Trophoblast cell (in vitro differentiated cells and primary cell): ENCODE data around the gene AKIRIN1.

ENCODE experiments used
- DNase-seq, 2 donors: peaks; one replicate each; pipeline ENCODE4 v3.0.0-alpha.2; 2016
- H2AFZ ChIP-seq: 2 replicates; pipeline ENCODE4 v1.6.1; 2013; ENCODE audit warnings: low read length, moderate library complexity, mild to moderate bottlenecking; ENCODE audit not compliant: insufficient read depth, poor library complexity
- H2AK5ac ChIP-seq: 2 replicates; pipeline ENCODE4 v1.6.1; 2013; ENCODE audit warnings: mild to moderate bottlenecking, low read length
- H2BK120ac ChIP-seq: 2 replicates; pipeline ENCODE4 v1.6.1; 2013; ENCODE audit warnings: low read length, mild to moderate bottlenecking, moderate library complexity; ENCODE audit not compliant: insufficient read depth, poor library complexity
- H2BK12ac ChIP-seq: 2 replicates; pipeline ENCODE4 v1.6.1; 2013; ENCODE audit warnings: mild to moderate bottlenecking, low read length, moderate library complexity
- H2BK5ac ChIP-seq: 2 replicates; pipeline ENCODE4 v1.6.1; 2013; ENCODE audit warnings: low read length, low read depth, moderate library complexity, mild to moderate bottlenecking; ENCODE audit not compliant: poor library complexity
- H3K14ac ChIP-seq: 2 replicates; pipeline ENCODE4 v1.6.1; 2013; ENCODE audit warnings: mild to moderate bottlenecking, low read length
- H3K18ac ChIP-seq: 2 replicates; pipeline ENCODE4 v1.6.1; 2013; ENCODE audit warnings: mild to moderate bottlenecking, low read length
- H3K23ac ChIP-seq: 2 replicates; pipeline ENCODE4 v1.6.1; 2013; ENCODE audit warnings: low read length
- H3K27ac ChIP-seq: 2 replicates; pipeline ENCODE4 v1.5.1; 2013; ENCODE audit warnings: low read depth, mild to moderate bottlenecking, inconsistent platforms, low read length, moderate library complexity
- H3K27me3 ChIP-seq: 2 replicates; pipeline ENCODE4 v1.6.1; 2013; ENCODE audit warnings: inconsistent platforms, mild to moderate bottlenecking, low read length, moderate library complexity; ENCODE audit not compliant: insufficient read depth
- H3K36me3 ChIP-seq, 2 experiments: 1 replicate in 1 of 2; 2 replicates in 1 of 2; pipeline ENCODE4 v1.6.1; 2013; ENCODE audit warnings: low read length in 2 of 2, mild to moderate bottlenecking in 2 of 2, moderate library complexity in 1 of 2; ENCODE audit not compliant: insufficient read depth in 2 of 2, control insufficient read depth in 1 of 2
- H3K4ac ChIP-seq: 2 replicates; pipeline ENCODE4 v1.6.1; 2013; ENCODE audit warnings: low read depth, mild to moderate bottlenecking, low read length, moderate library complexity
- H3K4me1 ChIP-seq, 2 experiments: 1 replicate in 1 of 2; 2 replicates in 1 of 2; pipeline ENCODE4 v1.6.1; 2013; ENCODE audit warnings: low read length in 2 of 2, mild to moderate bottlenecking in 2 of 2, moderate library complexity in 1 of 2; ENCODE audit not compliant: insufficient read depth in 2 of 2, control insufficient read depth in 1 of 2
- H3K4me2 ChIP-seq: 2 replicates; pipeline ENCODE4 v1.6.1; 2013; ENCODE audit warnings: inconsistent platforms, mild to moderate bottlenecking, low read length, moderate library complexity
- H3K4me3 ChIP-seq: 2 replicates; pipeline ENCODE4 v1.5.1; 2013; ENCODE audit warnings: mild to moderate bottlenecking, low read depth, low read length, inconsistent platforms
- H3K79me1 ChIP-seq: one replicate; pipeline ENCODE4 v1.6.1; 2013; ENCODE audit warnings: low read length
- H3K79me2 ChIP-seq: 2 replicates; pipeline ENCODE4 v1.6.1; 2013; ENCODE audit warnings: low read length, mild to moderate bottlenecking; ENCODE audit not compliant: control insufficient read depth, insufficient read depth, poor library complexity
- H3K9ac ChIP-seq: 2 replicates; pipeline ENCODE4 v1.6.1; 2013; ENCODE audit warnings: mild to moderate bottlenecking, low read length
- H3K9me3 ChIP-seq: 2 replicates; pipeline ENCODE4 v1.6.1; 2013; ENCODE audit warnings: low read depth, mild to moderate bottlenecking, control low read depth, inconsistent platforms, low read length; ENCODE audit not compliant: insufficient read depth
- H4K12ac ChIP-seq: 2 replicates; pipeline ENCODE4 v1.6.1; 2013; ENCODE audit warnings: low read depth, mild to moderate bottlenecking, low read length, moderate library complexity
- H4K8ac ChIP-seq: 2 replicates; pipeline ENCODE4 v1.6.1; 2013; ENCODE audit warnings: low read depth, mild to moderate bottlenecking, low read length, moderate library complexity
- H4K91ac ChIP-seq: one replicate; pipeline ENCODE4 v1.6.1; 2013; ENCODE audit warnings: low read depth, mild to moderate bottlenecking, low read length, moderate library complexity
- WGBS: extraction: QIAGEN DNeasy Blood & Tissue Kit; methylation state at CpG from one replicate; pipeline ENCODE4 v1.1.7; 2013; ENCODE audit warnings: missing lambda C conversion rate; ENCODE audit not compliant: insufficient read length, insufficient coverage; ENCODE audit errors: extremely low coverage; 5-methylcytosine and 5-hydroxymethylcytosine counted together

Gene AKIRIN1

DNA sequence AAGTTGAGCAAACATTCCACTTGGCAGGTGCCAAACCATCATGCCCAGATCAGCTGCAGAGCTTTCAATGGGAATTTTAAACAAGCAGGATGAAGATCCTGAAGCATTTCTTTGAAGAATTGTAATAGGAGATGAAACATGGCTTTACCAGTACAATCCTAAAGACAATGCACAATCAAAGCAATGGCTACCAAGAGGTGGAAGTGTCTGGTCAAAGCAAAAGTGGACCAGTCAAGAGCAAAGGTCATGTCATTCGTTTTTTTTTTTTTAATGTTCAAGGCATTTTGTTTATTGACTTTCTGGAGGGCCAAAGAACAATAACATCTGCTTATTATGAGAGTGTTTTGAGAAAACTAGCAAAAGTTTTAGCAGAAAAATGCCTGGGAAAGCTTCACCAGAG is 32.1 kb downstream of the AKIRIN1 start:
- DNase-seq, result no peak
- WGBS, result no CpG with 5 or more reads among the region's 1 CpG

DNA sequence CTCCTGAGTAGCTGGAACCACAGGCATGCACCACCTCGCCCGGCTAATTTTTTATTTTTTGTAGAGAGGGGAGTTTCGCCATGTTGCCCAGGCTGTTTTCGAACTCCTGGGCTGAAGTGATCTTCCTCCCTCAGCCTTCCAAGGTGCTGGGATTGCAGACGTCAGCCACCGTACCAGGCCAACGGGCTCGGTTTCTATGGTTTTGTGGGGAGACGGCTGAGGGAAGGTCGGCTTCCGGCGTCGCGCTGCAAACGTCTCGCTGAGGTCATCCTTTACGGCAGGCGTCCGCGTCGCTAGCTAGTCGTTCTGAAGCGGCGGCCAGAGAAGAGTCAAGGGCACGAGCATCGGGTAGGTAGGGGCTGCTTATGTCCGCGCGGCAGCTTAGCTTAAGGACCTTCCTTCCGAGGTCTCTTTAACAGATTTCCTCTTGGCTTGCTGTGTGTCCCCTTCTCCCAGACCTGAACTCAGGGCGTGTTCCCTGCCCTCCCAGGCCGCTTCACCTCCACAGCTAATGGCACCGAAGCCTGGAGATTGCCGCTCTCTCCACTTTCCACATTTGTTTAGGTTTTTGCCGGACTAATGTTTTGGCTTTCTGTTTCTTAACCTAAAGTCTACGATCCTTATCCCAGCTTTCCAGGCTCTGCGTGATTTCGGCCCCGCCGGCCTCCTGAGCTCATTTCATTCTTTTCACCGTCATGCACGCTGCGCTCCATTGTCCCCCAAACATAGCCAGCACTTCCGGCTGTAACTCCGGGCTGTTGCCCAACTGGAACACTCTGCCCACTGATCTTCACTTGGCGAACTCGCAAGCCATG is 35.2 kb downstream of the AKIRIN1 start, which contains the start of gene NDUFS5:
Gene NDUFS5 (plus strand): TSS at position 300 of the 815 bp plus-strand sequence. CDS start 2,375 bp downstream, outside the sequence.
- Histone ChIP-seq H4K12ac (peak within 1 kb of the TSS; percentile 59), H3K18ac (peak within 1 kb of the TSS; percentile 73), H3K27me3 (no peaks in the 10 kb centered on the region), H3K27ac (peak within 1 kb of the TSS; percentile 65), H3K4me2 (peak within 1 kb of the TSS; percentile 79), H3K14ac (peak within 1 kb of the TSS; percentile 81), H4K91ac (peak within 1 kb of the TSS; percentile 80), H4K8ac (peak within 1 kb of the TSS; percentile 96), H2AK5ac (peak within 1 kb of the TSS; percentile 44), H3K9me3 (no peaks in the 10 kb centered on the region), H2BK120ac (peak within 1 kb of the TSS; percentile 30), H3K23ac (peak within 1 kb of the TSS; percentile 3), H3K4me1 (peaks cover 0 to 4% of the 10 kb centered on the region in 2 experiments), H3K4ac (peak within 1 kb of the TSS; percentile 71), H2BK5ac (peak within 1 kb of the TSS; percentile 9), H3K9ac (peak within 1 kb of the TSS; percentile 92), H3K4me3 (peak within 1 kb of the TSS; percentile 90), H3K36me3 (peaks cover 19 to 21% of the 10 kb centered on the region in 2 experiments), H2AFZ (peak within 1 kb of the TSS; percentile 89), H3K79me1 (peaks cover 11% of the 10 kb centered on the region), H3K79me2 (peaks cover 9% of the 10 kb centered on the region), H2BK12ac (no peak within 1 kb of the TSS)
- DNase-seq, result peak; percentile 87 to 89
- no CpG with 5 or more reads among the region's 47 CpGs for WGBS

More for the DNA sequence above, 32.1 kb downstream of the AKIRIN1 start:
- Histone ChIP-seq H3K14ac (no peak overlapping the region), H3K18ac (no peak overlapping the region), H2BK12ac (no peak overlapping the region), H3K4me2 (no peak overlapping the region), H3K36me3 (peaks cover 0 to under 1% of the 10 kb centered on the region in 2 experiments), H3K79me1 (peaks cover 11% of the 10 kb centered on the region), H4K8ac (no peak overlapping the region), H2AFZ (no peak overlapping the region), H3K27ac (no peak overlapping the region), H4K91ac (no peak overlapping the region), H3K4me3 (no peak overlapping the region), H3K4ac (no peak overlapping the region), H4K12ac (no peak overlapping the region), H3K4me1 (peaks cover 0 to 4% of the 10 kb centered on the region in 2 experiments), H2BK5ac (no peak overlapping the region), H2AK5ac (no peak overlapping the region), H3K79me2 (peaks cover 9% of the 10 kb centered on the region), H3K9me3 (no peaks in the 10 kb centered on the region), H3K9ac (no peak overlapping the region), H2BK120ac (no peak overlapping the region), H3K27me3 (no peaks in the 10 kb centered on the region), H3K23ac (no peak overlapping the region)

DNA sequence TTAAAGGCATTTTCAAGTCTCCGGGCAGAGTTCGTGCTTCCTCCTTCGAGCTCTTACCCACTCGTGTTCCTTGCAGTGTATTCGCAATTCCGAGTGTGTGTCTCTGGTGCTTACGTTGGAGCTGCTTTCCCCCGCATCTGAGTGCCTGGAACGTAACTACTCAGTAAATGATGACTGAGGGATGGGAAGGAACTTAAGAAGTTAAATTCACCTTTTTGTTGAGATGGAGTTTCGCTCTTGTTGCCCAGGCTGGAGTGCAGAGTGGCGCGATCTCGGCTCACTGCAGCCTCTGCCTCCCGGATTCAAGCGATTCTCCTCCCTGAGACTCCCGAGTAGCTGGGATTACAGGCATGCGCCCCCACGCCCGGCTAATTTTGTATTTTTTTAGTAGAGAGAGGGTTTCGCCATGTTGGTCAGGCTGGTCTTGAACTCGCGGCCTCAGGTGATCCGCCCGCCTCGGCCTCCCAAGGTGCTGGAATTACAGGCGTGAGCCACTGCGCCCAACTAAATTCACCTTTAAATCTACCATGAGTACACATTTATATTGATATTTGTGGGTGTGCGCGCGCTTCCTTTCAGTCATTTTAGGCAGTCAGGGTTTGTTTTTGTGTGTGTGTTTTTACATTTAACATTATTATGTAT is 35.9 kb downstream of the AKIRIN1 start:
- Histone ChIP-seq H3K14ac (peak overlapping the region; percentile 81), H2AK5ac (no peak overlapping the region), H3K27me3 (no peaks in the 10 kb centered on the region), H3K27ac (no peak overlapping the region), H3K18ac (peak overlapping the region; percentile 73), H3K4me2 (peak overlapping the region; percentile 79), H2AFZ (peak overlapping the region; percentile 89), H3K9me3 (no peaks in the 10 kb centered on the region), H2BK5ac (no peak overlapping the region), H2BK12ac (no peak overlapping the region), H2BK120ac (peak overlapping the region; percentile 16), H3K4me3 (peak overlapping the region; percentile 90), H3K4ac (peak overlapping the region; percentile 71), H4K12ac (peak overlapping the region; percentile 59), H3K9ac (peak overlapping the region; percentile 92), H3K36me3 (peaks cover 21 to 25% of the 10 kb centered on the region in 2 experiments), H3K4me1 (peaks cover 0 to 4% of the 10 kb centered on the region in 2 experiments), H4K8ac (peak overlapping the region; percentile 96), H3K79me2 (peaks cover 9% of the 10 kb centered on the region), H3K23ac (peak overlapping the region; percentile 3), H4K91ac (peak overlapping the region; percentile 79), H3K79me1 (peaks cover 11% of the 10 kb centered on the region)
- no peak for DNase-seq
- WGBS, result no CpG with 5 or more reads among the region's 30 CpGs

DNA sequence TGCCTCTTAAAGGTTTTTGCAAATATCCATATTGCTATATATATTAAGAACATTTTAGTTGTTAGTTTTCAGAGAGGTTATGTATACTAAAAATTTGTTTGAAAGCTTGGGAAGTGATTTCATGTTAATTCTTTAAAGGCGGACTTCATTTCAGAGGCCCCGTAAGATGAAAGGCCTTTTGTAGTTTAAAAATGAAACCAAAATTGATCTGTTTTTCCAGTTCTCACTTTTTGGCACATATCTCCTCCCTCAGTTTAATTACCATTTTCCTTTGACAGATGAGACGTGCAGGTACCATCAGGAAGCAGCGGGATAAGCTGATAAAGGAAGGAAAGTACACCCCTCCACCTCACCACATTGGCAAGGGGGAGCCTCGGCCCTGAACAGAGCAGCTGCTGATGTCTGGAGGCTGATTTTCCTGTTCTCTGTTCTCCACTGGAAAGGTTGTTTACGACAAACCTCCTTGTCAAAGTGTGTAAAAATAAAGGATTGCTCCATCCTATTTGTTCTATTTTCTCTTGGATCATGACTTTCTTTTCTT is 43.1 kb downstream of the AKIRIN1 start:
- Histone ChIP-seq H3K23ac (no peak overlapping the region), H3K18ac (no peak overlapping the region), H3K79me2 (no peaks in the 10 kb centered on the region), H3K36me3 (peaks cover 46% of the 10 kb centered on the region in 2 experiments), H4K91ac (no peak overlapping the region), H3K14ac (no peak overlapping the region), H2AFZ (no peak overlapping the region), H4K8ac (no peak overlapping the region), H3K4me2 (no peak overlapping the region), H4K12ac (no peak overlapping the region), H3K27me3 (no peaks in the 10 kb centered on the region), H3K27ac (no peak overlapping the region), H3K4me1 (no peaks in the 10 kb centered on the region), H2BK5ac (no peak overlapping the region), H2BK120ac (no peak overlapping the region), H3K4ac (no peak overlapping the region), H2BK12ac (no peak overlapping the region), H3K79me1 (no peaks in the 10 kb centered on the region), H3K9ac (no peak overlapping the region), H3K4me3 (no peak overlapping the region), H3K9me3 (no peaks in the 10 kb centered on the region), H2AK5ac (no peak overlapping the region)
- no peak for DNase-seq
- WGBS, result no CpG with 5 or more reads among the region's 6 CpGs
